H1 (cell line): Measurements from ENCODE around the gene NOC2L. TPM values are rescaled to one million over a fixed set of nuclear protein-coding genes. Genes with fewer than 3 reads are reported as not detected.

ENCODE experiments used
- CTCF ChIA-PET: fragments of 300-600 bp; sonication (Branson Sonifier 250); formaldehyde crosslinking; loops from one replicate; lab custom pipeline; 2021; ENCODE audit not compliant: partially characterized antibody; lab: Charles Lee
- POLR2A ChIA-PET: fragments of 300-600 bp; sonication (Branson Sonifier 250); formaldehyde crosslinking; loops from one replicate; lab custom pipeline; 2021; ENCODE audit warnings: inconsistent platforms; ENCODE audit not compliant: partially characterized antibody; lab: Charles Lee
- DNase-seq, 2 experiments: peaks; one replicate each; pipeline versions ENCODE4 v3.0.0 to v3.0.0-alpha.2; 2010 to 2022; ENCODE audit warnings: low spot score in 2 of 2, low read depth in 1 of 2, mixed read lengths in 1 of 2
- FAIRE-seq: peaks from 2 replicates; lab custom pipeline; 2011; peaks lifted over from hg19 to GRCh38; lab: Jason Lieb, UNC
- H2AFZ ChIP-seq: 2 replicates; pipeline ENCODE4 v1.8.1; 2012; ENCODE audit warnings: low read length, inconsistent platforms
- H2AK5ac ChIP-seq: 2 replicates; pipeline ENCODE4 v1.6.1; 2013; ENCODE audit warnings: low read depth, low read length
- H2BK120ac ChIP-seq: replicated peaks from 2 replicates; pipeline ENCODE3; 2013; ENCODE audit warnings: low read depth, low read length, inconsistent platforms
- H2BK12ac ChIP-seq: 2 replicates; pipeline ENCODE4 v1.6.1; 2013; ENCODE audit warnings: low read depth, low read length
- H2BK15ac ChIP-seq: 2 replicates; pipeline ENCODE4 v1.6.1; 2013; ENCODE audit warnings: low read length
- H2BK20ac ChIP-seq: 2 replicates; pipeline ENCODE4 v1.6.1; 2013; ENCODE audit warnings: low read length
- H2BK5ac ChIP-seq: 2 replicates; pipeline ENCODE4 v1.6.1; 2013; ENCODE audit warnings: low read depth, low read length
- H3K14ac ChIP-seq: 2 replicates; pipeline ENCODE4 v1.6.1; 2013; ENCODE audit warnings: inconsistent platforms; ENCODE audit not compliant: insufficient read length
- H3K18ac ChIP-seq: 2 replicates; pipeline ENCODE4 v1.6.1; 2013; ENCODE audit warnings: low read length; ENCODE audit errors: extremely low read depth
- H3K23ac ChIP-seq: 2 replicates; pipeline ENCODE4 v1.6.1; 2013; ENCODE audit warnings: inconsistent platforms; ENCODE audit not compliant: insufficient read length
- H3K23me2 ChIP-seq: 2 replicates; pipeline ENCODE4 v1.6.1; 2013; ENCODE audit warnings: low read depth, low read length
- H3K27ac ChIP-seq: 2 replicates; pipeline ENCODE4 v1.6.1; 2011; ENCODE audit warnings: low read depth, low read length, inconsistent platforms
- H3K27me3 ChIP-seq, 4 experiments: replicated peaks in 1 of 4; 1 replicate in 1 of 4; 2 replicates in 3 of 4; pipeline versions ENCODE4 v1.6.1 to v1.8.1; 2011 to 2013; ENCODE audit warnings: low read length in 3 of 4, mild to moderate bottlenecking in 3 of 4, inconsistent platforms in 2 of 4, mixed read lengths in 2 of 4, moderate library complexity in 1 of 4; ENCODE audit not compliant: control insufficient read depth in 3 of 4, insufficient read depth in 3 of 4; ENCODE audit errors: extremely low read depth in 1 of 4
- H3K36me3 ChIP-seq, 4 experiments: 2 replicates each; pipeline versions ENCODE4 v1.6.1 to v1.8.1; 2011 to 2013; ENCODE audit warnings: mild to moderate bottlenecking in 4 of 4, low read length in 3 of 4, moderate library complexity in 2 of 4, control low read depth in 1 of 4, inconsistent platforms in 1 of 4; ENCODE audit not compliant: insufficient read depth in 4 of 4, control insufficient read depth in 2 of 4
- H3K4ac ChIP-seq: replicated peaks from 2 replicates; pipeline ENCODE3; 2013; ENCODE audit warnings: low read length, low read depth, mixed read lengths, inconsistent platforms; ENCODE audit not compliant: insufficient read length
- H3K4me1 ChIP-seq, 4 experiments: replicated peaks in 1 of 4; 1 replicate in 1 of 4; 2 replicates in 3 of 4; pipeline versions ENCODE4 v1.6.1 to v1.8.1; 2011 to 2013; ENCODE audit warnings: low read length in 3 of 4, inconsistent platforms in 2 of 4, mixed read lengths in 1 of 4; ENCODE audit not compliant: insufficient read depth in 4 of 4, control insufficient read depth in 3 of 4
- H3K4me2 ChIP-seq, 2 experiments: 2 replicates each; pipeline versions ENCODE4 v1.6.1 to v1.8.1; 2011 to 2013; ENCODE audit warnings: low read depth in 2 of 2, low read length in 2 of 2, control low read depth in 1 of 2, inconsistent platforms in 1 of 2, mild to moderate bottlenecking in 1 of 2; ENCODE audit not compliant: insufficient read depth in 1 of 2
- H3K4me3 ChIP-seq, 4 experiments: fragments of 200-600, 300-600 bp in 1 of 4; sonication (generic), shearing (Covaris generic), sonication (Bioruptor Twin) in 1 of 4; 2 replicates each; pipeline versions ENCODE4 v1.5.1 to v1.8.1; 2011 to 2016; ENCODE audit warnings: low read length in 4 of 4, low read depth in 3 of 4, control low read depth in 2 of 4, inconsistent platforms in 2 of 4, mild to moderate bottlenecking in 2 of 4, mixed read lengths in 1 of 4, moderate library complexity in 1 of 4; ENCODE audit not compliant: insufficient read depth in 2 of 4; ENCODE audit errors: extremely low read depth in 1 of 4
- H3K56ac ChIP-seq: replicated peaks from 2 replicates; pipeline ENCODE3; 2013; ENCODE audit warnings: low read depth, mild to moderate bottlenecking, mixed read lengths, low read length, inconsistent platforms; ENCODE audit not compliant: insufficient read length
- H3K79me1 ChIP-seq: 2 replicates; pipeline ENCODE4 v1.6.1; 2013; ENCODE audit warnings: low read depth, low read length, control low read depth
- H3K79me2 ChIP-seq, 2 experiments: 2 replicates each; pipeline versions ENCODE4 v1.6.1 to v1.8.1; 2012 to 2013; ENCODE audit warnings: low read length in 2 of 2, mild to moderate bottlenecking in 2 of 2, inconsistent platforms in 1 of 2; ENCODE audit not compliant: insufficient read depth in 2 of 2, control insufficient read depth in 1 of 2
- H3K9ac ChIP-seq, 4 experiments: replicated peaks in 1 of 4; 1 replicate in 1 of 4; 2 replicates in 3 of 4; pipeline versions ENCODE4 v1.6.1 to v1.8.1; 2011 to 2013; ENCODE audit warnings: low read depth in 3 of 4, low read length in 3 of 4, control low read depth in 2 of 4, mild to moderate bottlenecking in 2 of 4, moderate library complexity in 2 of 4, inconsistent platforms in 1 of 4; ENCODE audit errors: extremely low read depth in 1 of 4
- H3K9me3 ChIP-seq, 2 experiments: 2 replicates each; pipeline versions ENCODE4 v1.6.1 to v1.8.1; 2012 to 2013; ENCODE audit warnings: mild to moderate bottlenecking in 2 of 2, moderate library complexity in 2 of 2, control low read depth in 1 of 2, inconsistent platforms in 1 of 2, low read depth in 1 of 2, low read length in 1 of 2, mixed read lengths in 1 of 2; ENCODE audit not compliant: insufficient read depth in 2 of 2
- H4K20me1 ChIP-seq, 2 experiments: replicated peaks in 1 of 2; 2 replicates each; pipeline versions ENCODE3 to v1.8.1; 2011 to 2013; ENCODE audit warnings: inconsistent platforms in 2 of 2, low read length in 2 of 2, mild to moderate bottlenecking in 1 of 2; ENCODE audit not compliant: insufficient read depth in 2 of 2, control insufficient read depth in 1 of 2
- H4K5ac ChIP-seq: 2 replicates; pipeline ENCODE4 v1.6.1; 2013; ENCODE audit warnings: low read length, low read depth, mixed read lengths, inconsistent platforms; ENCODE audit not compliant: insufficient read length
- H4K8ac ChIP-seq: 2 replicates; pipeline ENCODE4 v1.8.0; 2013; ENCODE audit warnings: mild to moderate bottlenecking, moderate library complexity, low read length, inconsistent platforms; ENCODE audit not compliant: insufficient read depth; ENCODE audit errors: extremely low read depth
- H4K91ac ChIP-seq: replicated peaks from 2 replicates; pipeline ENCODE3; 2013; ENCODE audit warnings: low read length, mixed read lengths, inconsistent platforms; ENCODE audit not compliant: insufficient read length
- CREB1 ChIP-seq: IDR thresholded peaks from 2 replicates; pipeline ENCODE4 v1.6.1; 2012; ENCODE audit warnings: inconsistent platforms
- EZH2 ChIP-seq: fragments of 200-600 bp; sonication (generic); IDR thresholded peaks from 2 replicates; pipeline ENCODE4 v1.7.1; 2012; ENCODE audit warnings: low read depth, mild to moderate bottlenecking, moderate library complexity, low read length, inconsistent platforms; ENCODE audit not compliant: severe bottlenecking
- ZNF274 ChIP-seq: IDR thresholded peaks from 2 replicates; pipeline ENCODE4 v1.7.0; 2012; ENCODE audit warnings: low read length, borderline replicate concordance; ENCODE audit errors: extremely low read depth
- WGBS, 2 experiments: shearing (Covaris generic) in 1 of 2; methylation state at CpG; one replicate each; pipeline versions ENCODE4 v1.1.6 to v1.1.7; 2013 to 2015; ENCODE audit warnings: low lambda C conversion rate in 2 of 2, mixed read lengths in 2 of 2, inconsistent platforms in 1 of 2, low coverage in 1 of 2, missing lambda C conversion rate in 1 of 2; ENCODE audit not compliant: insufficient replicate concordance in 2 of 2, insufficient coverage in 1 of 2, insufficient read length in 1 of 2; ENCODE audit errors: extremely low coverage in 1 of 2, missing lambda C conversion rate in 1 of 2; 5-methylcytosine and 5-hydroxymethylcytosine counted together
- polyA plus RNA-seq, 7 experiments: library from polyadenylated mRNA; depleted of rRNA in 3 of 7; stranded (reverse) in 5 of 7; unstranded in 2 of 7; fragments of >200 nt in 5 of 7; fragments of 200-250 nt in 2 of 7; gene quantifications; 1 replicate in 5 of 7; 2 replicates in 1 of 7; 4 replicates in 1 of 7; pipeline versions ENCODE4 v1.2.1 to v1.2.3, GENCODE V29; 2011 to 2013; ENCODE audit warnings: missing spikeins in 2 of 7, mixed read lengths in 2 of 7
- total RNA-seq: library from RNA; stranded (reverse); fragmentation: NEBNext Ultra II Directional; extraction: Animal tissue kit (Norgen Biotek cat#: 25700); gene quantifications from 2 replicates; pipeline ENCODE4 v1.2.1, GENCODE V29; 2021

NOC2L gene
- total and polyA plus RNA-seq, 2 of the 8 experiments (the other 6 are each of a cell fraction or from before 2014, with no cell fraction given) = 74.7 to 130 TPM

- H4K5ac ChIP-seq = no peak overlapping the region
- H4K8ac ChIP-seq = peak overlapping the region; percentile 79; the same call in 1 of the 2 replicates
- no peaks in the 10 kb centered on the region for H3K79me2 ChIP-seq
- no peak overlapping the region for H2BK15ac ChIP-seq
- H3K4me2 ChIP-seq = peak overlapping the region; percentile 71 to 83
- no peak overlapping the region for H2AFZ ChIP-seq
- peaks cover 15 to 37% of the 10 kb centered on the region in 2 experiments for H4K20me1 ChIP-seq
- H4K91ac ChIP-seq = no peak overlapping the region
- WGBS, 2 experiments = 18% methylated on average over 19 of the region's 27 CpGs; no CpG with 5 or more reads in 1 of the 2 experiments
- no peak overlapping the region for H2BK120ac ChIP-seq
- H3K36me3 ChIP-seq = peaks cover 1 to 21% (median 9%) of the 10 kb centered on the region in 4 experiments; a peak in 7 of 8 replicates
- no peak overlapping the region for H2BK5ac ChIP-seq
- no peaks in the 10 kb centered on the region for H3K79me1 ChIP-seq
- peaks cover 3 to 38% (median 23%) of the 10 kb centered on the region in 4 experiments for H3K4me1 ChIP-seq
- no peak overlapping the region for H3K56ac ChIP-seq
- H3K9me3 ChIP-seq = no peaks in the 10 kb centered on the region
- TF ChIP-seq EZH2 (peak; percentile 36), CREB1 (peak; percentile 45; the same call in 1 of the 2 replicates), ZNF274 (no peak)
- H3K4me3 ChIP-seq = peak overlapping the region; percentile 12 to 59 (median 20); a peak in 6 of 8 replicates
- ChIA-PET CTCF (interaction anchor here (0.5 to 5.3 kb wide), 13 partner anchors 8 to 374 kb away, joined by 3 to 45 read pairs (median 4); no protein-coding TSS in a partner anchor), POLR2A (interaction anchor here (0.6 to 9.5 kb wide), 14 partner anchors 13 to 614 kb away, joined by 3 to 65 read pairs (median 6); partner anchors contain the start of genes NOC2L, PLEKHN1 and SAMD11)
- H3K18ac ChIP-seq = no peak overlapping the region
- no peak overlapping the region for H3K9ac ChIP-seq
- H3K4ac ChIP-seq = no peak overlapping the region
- no peak for DNase-seq
- H2BK20ac ChIP-seq = no peak overlapping the region
- peaks cover 7% of the 10 kb centered on the region; the same call in 1 of the 2 replicates for H3K23me2 ChIP-seq
- no peak overlapping the region for H3K23ac ChIP-seq
- no peak overlapping the region for H2BK12ac ChIP-seq
- no peak overlapping the region for H3K14ac ChIP-seq
- H3K27ac ChIP-seq = no peak overlapping the region
- H2AK5ac ChIP-seq = no peak overlapping the region
- peaks cover 50 to 58% (median 55%) of the 10 kb centered on the region in 4 experiments for H3K27me3 ChIP-seq
- FAIRE-seq = no peak
Measured at GRCh38 chr1:942864-943533, 16.1 kb downstream of the NOC2L start.
